AG09309 (cell line): Measurements from ENCODE around the gene ATOH8.

Experiments used
- DNase-seq: peaks from one replicate; pipeline ENCODE4 v3.0.0-alpha.2; 2010; ENCODE audit warnings: low read depth
- H3K4me3 ChIP-seq: 2 replicates; pipeline ENCODE4 v1.5.1; 2011; ENCODE audit warnings: mild to moderate bottlenecking, low read depth, low read length, moderate library complexity; ENCODE audit not compliant: control insufficient read depth
- TF ChIP-seq, protein P1 (sequence below): IDR thresholded peaks from 2 replicates; pipeline ENCODE4 v1.5.1; 2011; ENCODE audit warnings: mild to moderate bottlenecking, low read depth, low read length, inconsistent platforms; ENCODE audit not compliant: insufficient read depth, control insufficient read depth; ENCODE audit errors: missing control alignments

The ATOH8 gene

DNA sequence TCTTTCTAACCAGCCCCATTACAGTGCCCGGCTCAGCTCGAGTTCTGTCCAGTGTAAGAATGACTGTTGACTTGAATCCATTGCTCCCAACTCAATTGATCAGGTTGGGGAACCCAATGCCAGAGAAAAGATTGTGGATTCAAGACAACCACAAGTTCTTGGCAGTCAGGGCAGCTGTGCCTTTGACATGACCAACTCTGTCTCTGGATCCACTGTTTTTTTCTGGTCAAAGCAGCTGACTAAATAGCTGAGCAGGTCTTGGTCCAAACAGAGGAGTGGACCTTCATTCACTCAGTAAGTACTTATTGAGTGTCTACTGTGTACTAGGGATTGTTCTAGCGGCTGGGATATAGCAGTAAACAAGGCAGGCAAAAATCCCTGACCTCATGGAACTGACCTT is 6.3 kb upstream of the ATOH8 start:
- no peak for DNase-seq
- H3K4me3 ChIP-seq = no peak overlapping the region
- TF ChIP-seq, protein P1, sequence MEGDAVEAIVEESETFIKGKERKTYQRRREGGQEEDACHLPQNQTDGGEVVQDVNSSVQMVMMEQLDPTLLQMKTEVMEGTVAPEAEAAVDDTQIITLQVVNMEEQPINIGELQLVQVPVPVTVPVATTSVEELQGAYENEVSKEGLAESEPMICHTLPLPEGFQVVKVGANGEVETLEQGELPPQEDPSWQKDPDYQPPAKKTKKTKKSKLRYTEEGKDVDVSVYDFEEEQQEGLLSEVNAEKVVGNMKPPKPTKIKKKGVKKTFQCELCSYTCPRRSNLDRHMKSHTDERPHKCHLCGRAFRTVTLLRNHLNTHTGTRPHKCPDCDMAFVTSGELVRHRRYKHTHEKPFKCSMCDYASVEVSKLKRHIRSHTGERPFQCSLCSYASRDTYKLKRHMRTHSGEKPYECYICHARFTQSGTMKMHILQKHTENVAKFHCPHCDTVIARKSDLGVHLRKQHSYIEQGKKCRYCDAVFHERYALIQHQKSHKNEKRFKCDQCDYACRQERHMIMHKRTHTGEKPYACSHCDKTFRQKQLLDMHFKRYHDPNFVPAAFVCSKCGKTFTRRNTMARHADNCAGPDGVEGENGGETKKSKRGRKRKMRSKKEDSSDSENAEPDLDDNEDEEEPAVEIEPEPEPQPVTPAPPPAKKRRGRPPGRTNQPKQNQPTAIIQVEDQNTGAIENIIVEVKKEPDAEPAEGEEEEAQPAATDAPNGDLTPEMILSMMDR = no peak

DNA sequence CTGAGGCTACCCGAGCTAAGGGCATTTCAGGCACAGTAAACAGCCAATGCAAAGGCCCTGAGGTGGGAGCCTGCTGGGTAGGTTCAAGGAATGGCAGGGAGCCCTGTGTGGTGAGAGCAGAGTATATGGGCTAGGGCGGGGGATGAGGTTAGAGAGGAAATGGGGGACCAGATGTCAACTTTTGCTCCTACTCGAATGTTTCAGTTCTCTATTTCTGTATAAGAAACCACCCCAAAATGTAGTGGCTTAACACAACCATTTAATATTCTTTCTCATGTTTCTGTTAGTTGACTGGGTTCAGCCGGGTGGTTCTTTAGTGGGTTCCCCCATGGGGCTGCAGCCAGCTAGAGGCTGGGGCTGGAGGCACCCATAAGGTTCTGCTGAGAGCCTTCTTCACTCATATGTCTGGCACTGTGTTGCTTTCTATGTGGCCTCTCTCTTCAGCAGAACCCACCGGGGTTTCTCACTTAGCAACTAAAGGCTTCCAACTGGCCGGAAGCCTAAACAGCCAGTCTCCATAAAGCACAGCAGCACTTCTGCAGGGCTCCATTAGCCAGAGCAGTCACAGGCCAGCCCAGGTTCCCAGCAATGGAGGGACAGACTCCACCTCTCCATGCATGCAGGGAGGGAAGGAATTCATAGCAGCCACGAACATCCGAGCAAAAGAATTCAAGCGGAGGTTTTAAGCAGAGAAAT is 5.6 kb upstream of the ATOH8 start:
- no peak for DNase-seq
- H3K4me3 ChIP-seq = no peak overlapping the region
- TF ChIP-seq, protein P1 = no peak

DNA sequence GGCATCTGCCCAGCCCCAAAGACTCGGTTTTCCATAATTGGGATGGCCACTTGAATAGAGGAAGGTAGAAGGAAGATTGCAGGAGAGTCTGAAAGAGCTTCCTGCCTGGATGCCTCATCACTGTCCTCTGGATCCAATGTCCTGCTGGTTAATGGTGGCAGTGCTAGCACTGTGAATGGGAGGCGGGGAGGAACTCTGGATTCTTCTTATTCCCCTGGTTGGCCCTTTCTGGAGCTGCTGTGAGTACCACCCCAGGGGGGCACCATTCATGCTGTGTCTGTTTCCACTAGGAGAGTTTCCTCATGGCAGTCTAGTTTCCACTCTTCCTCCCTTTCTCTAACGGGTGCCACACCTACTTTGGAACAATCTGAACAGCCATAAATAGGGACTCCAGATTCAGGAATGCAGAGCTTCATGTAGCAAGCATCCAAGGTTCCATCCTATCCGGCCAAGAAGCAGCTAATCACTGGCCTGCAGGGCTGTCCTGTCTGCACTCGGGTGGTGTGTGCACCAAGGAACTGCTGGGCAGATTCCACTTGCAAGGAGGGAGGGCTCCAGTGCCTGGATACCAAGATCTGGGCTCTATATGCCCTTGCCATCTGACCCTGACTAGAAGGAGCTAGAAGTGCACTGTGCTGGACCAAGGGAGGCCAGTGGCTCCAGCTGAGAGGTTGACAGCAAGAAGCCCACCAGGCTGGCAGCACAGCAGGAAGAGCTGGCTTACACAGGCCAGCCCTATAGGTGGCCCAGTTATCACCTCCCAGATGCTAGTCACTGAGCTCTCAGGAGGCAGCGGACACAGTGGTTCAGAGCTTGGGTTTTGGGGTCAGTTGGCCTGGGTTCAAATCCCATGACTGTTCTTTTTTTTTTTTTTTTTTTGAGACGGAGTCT is 4.6 kb upstream of the ATOH8 start:
- DNase-seq = no peak
- H3K4me3 ChIP-seq = no peak overlapping the region
- TF ChIP-seq, protein P1 = no peak

GRCh38 chr2:85750587-85751575 is 2.9 kb upstream of the ATOH8 start:
- H3K4me3 ChIP-seq = no peak overlapping the region
- TF ChIP-seq, protein P1 = peak; percentile 93
- no peak for DNase-seq

DNA sequence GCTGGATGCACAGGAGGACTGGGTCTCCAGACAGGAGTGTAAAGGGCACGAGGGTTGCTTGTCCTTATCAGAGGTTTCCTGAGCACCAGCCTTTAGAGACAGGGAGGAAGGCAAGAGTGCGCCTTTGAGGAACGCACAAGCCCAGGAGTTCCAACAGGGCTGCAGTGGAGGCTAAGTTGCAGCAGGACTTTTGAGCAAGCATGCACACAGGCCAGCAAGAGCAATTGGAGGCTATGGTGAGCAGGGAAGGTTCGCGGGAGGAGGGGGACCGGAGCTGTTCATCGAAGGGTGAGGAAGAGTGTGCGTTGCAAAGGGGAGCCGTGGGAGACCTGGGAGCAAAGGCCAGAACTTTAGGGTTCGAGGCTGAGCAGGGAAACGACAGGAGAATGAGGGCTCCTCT is 2.2 kb upstream of the ATOH8 start:
- TF ChIP-seq, protein P1 = no peak
- no peak for DNase-seq
- no peak overlapping the region for H3K4me3 ChIP-seq

DNA sequence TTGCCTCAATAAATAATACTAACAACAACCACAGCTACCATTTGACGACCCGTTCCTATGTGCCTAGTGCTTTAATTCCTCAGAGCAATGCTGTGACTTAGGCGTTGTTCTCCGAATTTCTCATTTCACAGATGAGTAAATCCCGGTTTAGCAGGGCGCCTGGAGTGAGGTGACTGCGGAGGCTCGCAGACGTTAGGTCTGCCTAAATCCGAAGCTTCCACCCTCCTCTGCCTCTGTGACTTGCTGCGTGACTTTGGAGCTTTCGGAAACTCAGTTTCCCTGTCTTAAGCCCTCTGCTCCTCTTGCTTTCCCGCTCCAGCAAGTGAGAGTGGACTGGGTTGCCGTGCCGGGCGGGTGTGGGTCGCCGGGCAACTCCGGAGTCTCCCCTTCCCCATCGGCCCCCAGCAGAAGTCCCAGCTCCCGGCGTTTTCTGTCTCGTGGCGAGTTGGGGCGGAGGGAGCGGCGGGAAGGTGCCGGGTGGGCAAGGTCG is 711 bp upstream of the ATOH8 start:
- TF ChIP-seq, protein P1 = no peak
- DNase-seq = no peak
- H3K4me3 ChIP-seq = peak overlapping the region; percentile 80
